Fibroblast of skin of back (primary cell): Measurements from ENCODE around the gene TUBB3.
"Not testable (repeated sequence)": the region's sequence is repeated elsewhere in the genome, so short reads cannot be mapped to it uniquely, and the experiment has no call there.

ENCODE experiments used
- DNase-seq: peaks from one replicate; pipeline ENCODE4 v3.0.0-alpha.2; 2013

Gene TUBB3

DNA sequence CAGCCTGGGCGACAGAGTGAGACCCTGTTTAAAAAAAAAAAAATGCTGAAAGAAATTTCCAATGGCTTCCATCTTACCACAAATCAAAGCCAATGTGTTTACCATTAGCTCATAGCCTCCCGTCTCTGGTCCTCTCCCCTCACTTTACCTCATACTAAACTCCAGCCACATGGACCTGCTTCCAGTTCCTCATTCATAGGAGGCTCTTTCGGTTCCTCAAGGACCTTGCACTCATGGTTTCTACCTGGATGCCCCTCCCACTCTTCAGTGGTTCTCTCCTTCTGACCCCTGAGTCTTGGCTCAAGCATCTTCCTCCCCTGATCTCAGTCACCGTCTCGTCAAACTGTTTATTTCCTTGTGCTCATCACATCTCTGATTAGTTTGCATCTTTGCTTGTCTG, 21.6 kb downstream of the TUBB3 start:
- DNase-seq, result no peak

DNA sequence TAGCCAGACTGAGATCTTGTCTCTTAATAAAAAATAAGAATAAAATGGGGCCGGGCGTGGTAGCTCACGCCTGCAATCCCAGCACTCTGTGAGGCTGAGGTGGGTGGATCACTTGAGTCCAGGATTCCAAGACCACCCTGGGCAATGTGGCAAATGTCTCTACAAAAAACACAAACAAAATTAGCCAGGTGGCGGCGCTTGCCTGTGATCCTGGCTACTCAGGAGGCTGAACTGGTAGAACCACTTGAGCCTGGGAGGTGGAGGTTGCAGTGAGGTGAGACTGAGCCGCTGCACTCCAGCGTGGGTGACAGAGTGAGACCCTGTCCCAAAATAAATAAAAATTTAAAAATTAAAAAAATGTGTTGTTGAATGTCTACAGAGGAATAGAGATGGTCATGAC, 22.5 kb downstream of the TUBB3 start:
- DNase-seq, result no peak

DNA sequence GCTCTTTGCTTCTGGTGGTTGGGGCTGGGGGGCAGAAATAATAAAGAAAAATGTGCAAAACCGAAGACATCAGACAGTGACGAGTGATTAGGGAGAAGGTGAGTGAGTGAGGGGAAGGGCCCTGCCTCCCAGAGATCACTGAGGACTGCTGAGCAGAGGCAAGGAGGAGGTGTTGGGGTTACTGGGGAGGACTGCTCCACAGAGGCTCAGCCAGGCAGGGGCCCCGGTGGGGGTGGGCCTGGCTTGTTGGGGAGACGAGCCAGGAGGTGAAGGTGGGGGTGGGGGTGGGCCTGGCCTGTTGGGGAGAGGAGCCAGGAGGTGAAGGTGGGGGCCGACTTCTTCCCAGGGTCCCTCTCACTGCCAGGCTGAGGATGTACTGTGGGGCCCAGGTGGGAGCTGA, 23.4 kb downstream of the TUBB3 start:
- DNase-seq, result no peak

DNA sequence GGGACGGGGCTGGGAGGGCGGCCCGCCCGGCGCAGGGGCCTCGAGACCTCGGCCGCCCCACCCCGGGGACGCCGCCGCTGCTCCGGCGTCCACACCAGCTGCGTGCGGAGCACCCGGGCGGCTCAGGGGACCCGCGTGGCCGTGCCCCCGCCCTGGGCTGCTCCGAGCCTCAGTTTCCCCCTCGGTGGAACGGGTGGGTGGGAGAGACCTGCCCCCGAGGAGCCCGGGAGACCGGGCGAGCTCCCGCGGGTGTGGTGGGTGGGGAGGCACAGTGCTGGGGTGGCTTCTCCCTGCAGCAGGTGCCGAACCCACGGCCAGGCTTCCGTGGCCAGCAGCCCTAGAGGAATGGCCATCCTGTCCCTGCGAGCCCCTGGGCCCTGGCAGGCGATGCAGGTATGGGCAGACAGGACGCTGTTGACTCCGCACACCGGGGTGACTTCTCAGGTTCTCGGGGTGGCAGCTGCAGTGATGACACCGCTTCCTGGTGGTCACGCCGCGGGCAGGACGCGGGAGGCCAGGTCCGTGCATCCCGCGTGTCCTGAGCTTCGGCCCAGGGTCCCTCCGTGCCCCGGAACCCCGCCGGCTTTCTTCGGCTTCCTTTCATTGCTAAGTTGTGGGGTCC, 26.1 kb downstream of the TUBB3 start:
- DNase-seq, result no peak

DNA sequence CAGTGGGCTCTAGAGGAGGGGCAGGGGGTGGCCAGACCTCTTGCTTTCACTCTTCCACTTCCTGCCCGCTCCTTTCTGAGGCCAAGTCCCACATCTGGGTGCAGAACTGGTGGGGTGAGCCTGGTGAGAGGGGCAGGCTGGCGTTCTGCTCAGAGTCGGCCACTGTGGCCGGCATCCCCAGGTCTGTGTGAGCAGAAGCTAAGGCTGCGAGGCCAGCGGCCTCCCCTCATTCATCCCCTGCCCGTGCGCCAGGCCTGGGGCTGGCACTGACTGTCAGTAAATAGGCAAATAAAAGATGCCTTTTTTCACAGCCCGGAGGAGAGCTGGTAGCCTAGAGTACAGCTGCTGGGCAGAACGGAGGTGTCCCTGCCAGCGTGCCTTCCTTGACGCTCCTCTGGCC, 26.6 kb downstream of the TUBB3 start:
- no peak for DNase-seq

DNA sequence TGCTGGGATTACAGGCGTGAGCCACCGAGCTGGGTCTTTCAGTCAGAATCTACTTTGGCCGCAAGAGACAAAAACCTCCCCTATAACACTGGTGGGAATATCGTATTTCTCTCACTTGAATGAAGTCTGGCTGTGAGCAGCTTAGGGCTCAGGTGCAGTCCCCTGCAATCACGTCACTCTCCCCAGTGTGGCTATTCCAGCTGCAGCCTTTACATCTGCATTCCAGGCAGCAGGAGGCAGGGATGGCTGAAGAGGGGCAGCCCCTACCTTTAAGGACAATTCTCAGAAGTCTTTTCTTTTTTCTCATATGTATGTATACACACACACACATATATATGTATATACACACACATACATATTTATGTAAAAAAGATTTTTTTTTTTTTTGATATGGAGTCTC, 28.4 kb downstream of the TUBB3 start:
- DNase-seq, result no peak

DNA sequence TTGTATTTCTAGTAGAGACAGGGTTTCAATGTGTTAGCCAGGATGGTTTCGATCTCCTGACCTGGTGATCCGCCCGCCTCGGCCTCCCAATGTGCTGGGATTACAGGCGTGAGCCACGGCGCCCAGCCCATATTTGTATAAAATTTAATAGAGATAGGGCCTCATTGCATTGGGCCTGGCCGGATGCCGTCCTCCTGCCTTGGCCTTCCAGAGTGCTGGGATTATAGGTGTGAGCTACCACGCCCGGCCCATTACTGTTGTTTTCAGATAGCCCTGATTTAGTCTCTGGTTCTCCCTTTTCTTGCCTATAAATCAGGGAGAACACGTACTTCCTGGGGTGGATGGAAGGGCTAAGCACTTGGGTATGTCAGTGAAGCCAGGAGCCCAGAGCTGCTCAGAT, 28.9 kb downstream of the TUBB3 start:
- DNase-seq, result no peak

DNA sequence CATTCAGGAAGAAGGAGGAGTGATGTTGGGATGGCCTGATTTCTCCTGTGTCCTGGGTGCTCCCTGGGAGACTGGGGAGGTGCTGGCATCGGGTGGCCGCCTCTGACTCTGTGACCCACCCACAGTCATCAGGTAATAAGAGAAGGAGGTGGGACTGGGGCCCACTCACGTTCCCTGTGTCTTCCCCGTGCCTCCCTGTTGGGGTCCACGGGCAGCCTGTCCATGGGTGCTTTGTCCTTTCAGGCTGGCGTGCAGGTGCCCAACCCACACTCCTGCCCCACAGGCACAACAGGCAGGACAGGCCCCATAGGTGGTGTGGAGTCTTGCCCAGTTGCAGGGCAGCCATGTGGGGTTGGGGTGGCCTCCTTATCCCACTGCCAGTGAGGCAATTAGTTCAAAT, 29.4 kb downstream of the TUBB3 start:
- no peak for DNase-seq

DNA sequence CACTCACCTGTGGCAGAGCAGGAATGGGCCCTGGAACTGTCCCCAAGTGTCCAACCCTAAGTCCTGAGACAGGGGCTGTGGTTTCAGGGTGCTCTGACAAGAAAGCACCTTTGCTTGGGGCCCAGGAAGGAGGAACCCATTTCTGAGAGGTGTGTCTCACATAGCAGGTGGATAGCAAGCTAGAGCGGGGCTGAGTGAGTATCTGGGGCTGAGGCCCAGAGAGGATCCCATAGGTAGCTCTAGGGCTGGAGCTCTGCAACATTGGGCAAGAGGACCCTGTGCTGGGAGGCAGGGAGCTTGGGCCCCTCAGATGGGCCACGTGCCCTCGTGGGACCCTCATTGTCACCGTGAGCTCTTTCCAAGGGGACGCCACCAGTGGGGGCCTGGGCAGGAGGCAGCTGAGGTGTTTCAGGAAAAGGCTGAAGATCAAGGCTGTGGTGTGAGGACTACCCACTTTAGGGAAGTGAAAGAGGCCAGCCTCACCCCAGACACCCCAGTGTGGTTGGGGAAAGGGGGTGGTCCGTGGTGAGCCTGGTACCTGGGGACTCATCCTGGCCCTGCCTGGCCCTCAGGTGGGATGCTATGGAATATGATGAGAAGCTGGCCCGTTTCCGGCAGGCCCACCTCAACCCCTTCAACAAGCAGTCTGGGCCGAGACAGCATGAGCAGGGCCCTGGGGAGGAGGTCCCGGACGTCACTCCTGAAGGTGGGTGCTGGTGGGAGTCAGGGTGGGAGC, 30.7 kb downstream of the TUBB3 start:
- DNase-seq, result no peak

DNA sequence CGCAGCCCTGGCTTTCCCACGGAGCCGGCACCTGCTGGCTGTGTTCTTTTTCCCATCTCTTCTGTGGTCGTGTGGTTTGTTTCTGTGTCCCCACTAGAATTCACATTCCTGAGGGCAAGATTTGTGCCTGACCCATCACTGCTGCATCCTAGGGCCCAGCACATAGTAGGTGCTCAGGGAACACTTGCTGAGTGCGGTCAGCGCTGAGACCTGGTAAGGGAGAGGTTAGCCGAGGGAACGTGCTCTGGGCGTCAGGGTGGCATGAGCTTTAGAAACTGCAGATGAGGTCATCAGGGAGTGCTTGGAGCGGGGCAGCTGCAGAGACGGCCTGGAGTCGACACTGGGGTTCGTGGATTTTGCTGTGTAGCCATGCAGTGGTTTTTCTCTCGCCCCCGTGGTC, 31.3 kb downstream of the TUBB3 start:
- no peak for DNase-seq

DNA sequence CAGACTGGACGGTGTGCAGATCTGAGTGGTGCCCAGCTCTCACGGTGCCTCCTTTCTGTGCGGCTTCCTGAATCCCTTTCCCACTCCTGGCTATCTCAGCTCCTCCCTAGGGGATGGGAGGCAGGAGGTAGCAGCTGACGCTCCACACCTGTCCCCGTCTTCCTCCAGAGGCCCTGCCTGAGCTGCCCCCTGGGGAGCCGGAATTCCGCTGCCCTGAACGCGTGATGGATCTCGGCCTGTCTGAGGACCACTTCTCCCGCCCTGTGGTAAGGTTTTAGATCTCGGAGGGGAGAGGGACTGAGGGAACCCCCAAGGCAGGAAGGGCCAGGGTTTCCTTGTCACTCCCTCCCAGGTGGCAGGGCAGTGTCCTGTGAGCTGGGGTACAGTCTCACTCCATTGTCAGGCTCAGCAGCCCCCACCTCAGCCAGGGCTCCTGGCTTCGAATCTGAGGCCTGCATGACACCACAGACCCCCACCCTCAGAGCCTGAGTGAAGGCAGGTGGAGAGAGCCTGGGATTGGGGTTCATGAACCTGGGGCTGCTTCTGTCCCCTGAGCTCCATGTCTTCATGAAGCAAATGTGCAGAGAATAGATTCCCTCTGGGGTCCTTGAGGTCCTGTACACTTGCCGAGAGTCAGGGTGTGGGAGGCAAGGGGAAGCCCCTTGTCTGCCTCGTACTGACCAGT, 32.0 kb downstream of the TUBB3 start:
- DNase-seq, result no peak

DNA sequence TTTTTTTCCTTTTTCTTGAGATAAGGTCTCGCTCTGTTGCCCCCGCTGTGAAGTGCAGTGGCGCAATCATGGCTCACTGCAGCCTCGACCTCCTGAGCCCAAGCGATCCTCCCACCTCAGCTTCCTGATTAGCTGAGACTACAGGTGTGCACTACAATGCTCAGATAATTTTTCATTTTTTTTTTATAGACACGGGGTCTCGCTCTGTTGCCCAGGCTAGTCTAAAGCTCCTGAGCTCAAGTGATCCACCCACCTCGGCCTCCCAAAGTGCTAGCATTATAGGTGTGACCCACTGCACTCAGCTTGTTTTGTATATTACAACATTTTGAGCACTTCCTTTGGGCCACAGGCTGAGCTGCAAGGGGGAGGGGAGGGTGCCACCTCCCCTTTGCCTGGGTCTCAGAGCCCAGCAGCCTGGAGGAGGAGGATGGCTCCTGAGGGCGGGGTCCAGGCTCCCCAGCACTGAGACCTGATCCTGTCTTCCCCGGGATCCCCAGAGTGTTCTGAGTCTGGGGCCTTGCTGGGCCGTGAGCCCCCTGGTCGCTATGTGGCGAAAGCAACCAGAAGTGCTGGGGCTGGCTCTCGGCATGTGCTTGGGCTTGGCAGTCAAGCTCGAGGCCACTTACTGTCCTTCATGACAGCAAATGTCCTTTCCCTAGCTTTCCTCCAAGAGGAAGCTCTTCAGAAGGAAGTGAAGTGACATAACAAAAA, 33.5 kb downstream of the TUBB3 start:
- DNase-seq, result no peak

DNA sequence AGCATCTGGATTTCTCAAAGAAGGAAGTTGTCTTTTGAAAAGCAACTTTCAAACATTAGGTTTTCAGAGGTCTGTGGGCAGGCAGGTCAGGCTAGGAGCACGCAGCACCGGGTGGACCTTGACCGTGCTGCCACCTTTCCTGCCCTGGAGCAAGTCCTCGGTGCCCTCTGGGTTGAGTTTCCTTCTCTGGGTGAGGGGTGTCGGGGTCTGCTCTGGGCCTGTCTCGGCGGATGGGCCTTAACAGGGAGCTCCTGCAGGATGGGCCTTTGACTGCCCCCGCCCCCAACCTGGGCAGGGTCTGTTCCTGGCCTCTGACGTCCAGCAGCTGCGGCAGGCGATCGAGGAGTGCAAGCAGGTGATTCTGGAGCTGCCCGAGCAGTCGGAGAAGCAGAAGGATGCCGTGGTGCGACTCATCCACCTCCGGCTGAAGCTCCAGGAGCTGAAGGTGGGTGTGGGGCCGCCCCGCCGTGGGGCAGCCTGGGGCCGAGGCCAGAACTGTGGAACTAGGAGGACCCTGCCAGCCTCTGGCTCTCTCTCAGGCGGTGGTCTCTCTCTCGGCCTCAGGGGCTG, 34.2 kb downstream of the TUBB3 start:
- DNase-seq, result no peak

DNA sequence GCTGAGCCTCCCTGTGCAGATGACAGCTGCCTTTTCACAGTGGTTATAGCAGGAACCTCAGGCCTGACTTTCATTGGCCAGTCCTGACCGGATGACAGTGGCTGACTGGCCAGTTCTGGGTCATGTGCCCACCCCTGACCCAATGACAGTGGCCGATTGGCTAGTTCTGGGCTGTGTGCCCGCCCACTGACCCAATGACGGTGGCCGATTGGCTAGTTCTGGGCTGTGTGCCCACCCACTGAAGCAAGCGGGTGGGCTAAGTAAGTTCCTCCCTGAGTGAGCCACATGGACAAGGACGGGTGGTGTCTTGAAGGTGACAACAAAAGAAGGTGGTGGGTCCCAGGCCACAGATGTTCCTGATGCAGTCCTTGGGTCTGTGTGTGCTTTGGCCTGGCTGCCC, 34.9 kb downstream of the TUBB3 start:
- DNase-seq, result peak; percentile 42

DNA sequence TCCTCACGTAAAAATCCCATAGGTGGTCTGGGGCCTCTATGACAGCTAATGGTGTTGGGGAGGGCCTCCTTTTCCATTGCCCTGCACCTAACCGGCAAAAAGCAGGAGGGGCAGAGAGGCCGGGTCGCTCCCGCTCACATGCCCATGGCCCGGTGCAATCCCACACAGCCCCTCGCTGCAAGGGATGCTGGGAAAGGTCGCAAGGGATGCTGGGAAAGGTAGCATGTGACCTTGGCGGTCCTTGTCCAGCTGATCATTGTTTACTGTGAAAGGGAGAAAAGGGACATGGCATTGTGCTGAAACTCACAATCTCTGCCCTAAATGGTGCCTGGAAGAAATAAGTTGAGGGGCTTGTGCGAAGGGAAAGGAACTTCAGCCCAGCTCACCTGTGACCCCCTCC, 35.5 kb downstream of the TUBB3 start:
- DNase-seq, result no peak

DNA sequence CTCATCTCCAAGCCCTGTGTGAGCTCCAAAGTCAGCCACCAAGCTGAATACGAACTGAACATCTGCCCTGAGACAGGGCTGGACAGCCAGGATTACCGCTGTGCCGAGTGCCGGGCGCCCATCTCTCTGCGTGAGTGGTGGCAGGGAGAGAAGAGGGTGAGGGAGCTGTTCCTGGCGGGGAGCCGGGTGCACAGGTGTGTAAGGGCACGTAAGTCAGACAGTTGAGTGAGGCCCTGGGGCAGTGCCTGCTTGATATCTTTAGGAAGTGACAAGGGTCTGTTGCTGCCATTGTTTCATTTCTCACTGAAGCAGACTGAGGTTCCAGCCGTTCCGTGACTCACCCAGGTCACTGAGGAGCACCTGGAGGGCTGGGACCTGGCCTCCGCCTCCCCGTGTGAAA, 37.8 kb downstream of the TUBB3 start:
- no peak for DNase-seq

DNA sequence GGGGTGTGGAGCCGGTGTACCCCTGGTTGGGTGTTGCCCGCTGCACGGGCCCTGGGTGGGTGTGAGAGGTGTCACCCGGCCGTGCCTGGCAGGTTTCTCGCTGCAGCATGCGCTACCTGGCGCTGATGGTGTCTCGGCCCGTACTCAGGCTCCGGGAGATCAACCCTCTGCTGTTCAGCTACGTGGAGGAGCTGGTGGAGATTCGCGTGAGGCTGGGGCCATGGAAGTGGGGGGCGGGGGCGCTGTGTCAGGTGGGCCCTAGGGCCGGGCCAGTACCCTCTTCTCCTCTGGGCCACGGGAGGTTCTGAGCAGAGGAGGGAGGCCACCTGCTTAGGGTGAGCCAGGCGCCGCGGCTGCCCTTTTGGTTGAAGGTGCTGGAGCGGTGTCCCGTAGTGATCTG, 38.8 kb downstream of the TUBB3 start:
- no peak for DNase-seq

DNA sequence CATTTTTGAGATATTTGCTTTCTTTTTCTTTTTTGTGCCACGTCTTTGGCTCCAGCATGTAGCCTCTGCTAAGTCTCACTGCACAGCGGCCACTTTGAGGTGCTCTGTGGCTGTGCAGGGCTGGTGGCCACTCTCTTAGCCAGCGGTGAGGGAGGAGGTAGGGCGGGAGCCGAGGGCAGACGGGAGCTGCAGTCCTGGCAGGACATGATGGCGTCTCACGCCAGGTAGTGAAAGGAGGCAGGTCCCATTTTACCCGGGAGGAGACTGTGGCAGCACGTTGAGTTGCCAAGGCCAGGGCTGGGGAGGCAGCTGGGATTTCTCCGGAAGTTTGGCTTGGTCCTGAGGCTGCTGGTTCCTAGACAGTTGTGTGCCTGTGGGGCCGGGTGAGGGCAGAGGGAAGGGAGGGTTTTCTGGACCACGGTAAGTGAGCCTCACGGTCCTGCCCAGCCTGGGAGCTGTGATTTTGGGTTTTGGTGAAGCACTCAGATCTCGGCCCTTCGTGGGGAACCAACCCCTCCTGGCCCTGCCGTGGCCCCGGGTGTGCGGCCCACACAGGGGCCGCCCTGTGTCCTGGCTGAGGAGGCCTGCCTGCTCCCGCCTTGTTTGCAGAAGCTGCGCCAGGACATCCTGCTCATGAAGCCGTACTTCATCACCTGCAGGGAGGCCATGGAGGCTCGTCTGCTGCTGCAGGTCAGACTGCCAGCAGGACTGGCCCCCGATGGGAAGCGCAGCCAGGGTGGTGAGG, 39.8 kb downstream of the TUBB3 start:
- DNase-seq, result no peak

DNA sequence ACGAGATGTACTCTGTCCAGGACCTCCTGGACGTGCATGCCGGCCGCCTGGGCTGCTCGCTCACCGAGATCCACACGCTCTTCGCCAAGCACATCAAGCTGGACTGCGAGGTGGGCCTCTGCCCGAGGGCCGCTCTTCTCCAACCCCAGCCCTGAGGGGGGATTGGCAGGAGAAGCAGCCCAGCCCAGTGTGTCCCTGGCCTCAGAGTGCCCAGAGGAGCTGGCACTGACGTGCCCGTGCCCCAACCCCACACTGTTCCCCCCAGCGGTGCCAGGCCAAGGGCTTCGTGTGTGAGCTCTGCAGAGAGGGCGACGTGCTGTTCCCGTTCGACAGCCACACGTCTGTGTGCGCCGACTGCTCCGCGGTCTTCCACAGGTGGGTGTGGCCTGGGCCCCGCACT, 41.1 kb downstream of the TUBB3 start:
- DNase-seq, result no peak

DNA sequence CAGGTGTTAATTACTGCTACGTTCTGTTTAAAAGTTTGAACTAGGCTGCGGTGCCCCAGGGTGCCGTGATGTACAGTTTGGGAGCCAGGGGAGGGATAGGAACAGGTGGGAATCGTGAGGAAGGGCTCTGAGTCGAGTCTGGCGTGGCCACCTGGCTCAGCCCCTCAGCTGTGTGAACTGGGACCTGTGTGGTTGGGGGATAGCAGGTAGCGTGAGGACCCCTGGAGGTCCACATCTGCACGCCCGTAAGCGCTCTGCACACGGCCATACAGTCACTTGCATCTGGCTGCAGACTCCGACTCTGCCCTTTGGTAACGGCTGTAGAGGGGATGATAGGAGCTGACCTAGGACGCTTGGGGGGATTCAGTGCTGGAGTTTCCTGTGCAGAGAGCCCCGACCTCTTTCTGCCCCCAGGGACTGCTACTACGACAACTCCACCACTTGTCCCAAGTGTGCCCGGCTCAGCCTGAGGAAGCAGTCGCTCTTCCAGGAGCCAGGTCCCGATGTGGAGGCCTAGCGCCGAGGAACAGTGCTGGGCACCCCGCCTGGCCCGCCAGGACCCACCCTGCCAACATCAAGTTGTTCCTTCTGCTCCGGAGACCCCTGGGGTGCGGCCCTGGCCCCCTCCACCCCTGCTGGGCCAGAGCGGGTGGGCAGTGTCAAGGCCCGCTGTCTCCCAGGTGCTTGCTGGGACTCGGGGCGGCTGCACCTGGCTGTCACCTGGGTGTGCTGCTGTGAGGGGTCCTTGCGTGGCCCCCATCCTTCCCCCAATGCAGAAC, 42.5 kb downstream of the TUBB3 start:
- DNase-seq, result no peak

DNA sequence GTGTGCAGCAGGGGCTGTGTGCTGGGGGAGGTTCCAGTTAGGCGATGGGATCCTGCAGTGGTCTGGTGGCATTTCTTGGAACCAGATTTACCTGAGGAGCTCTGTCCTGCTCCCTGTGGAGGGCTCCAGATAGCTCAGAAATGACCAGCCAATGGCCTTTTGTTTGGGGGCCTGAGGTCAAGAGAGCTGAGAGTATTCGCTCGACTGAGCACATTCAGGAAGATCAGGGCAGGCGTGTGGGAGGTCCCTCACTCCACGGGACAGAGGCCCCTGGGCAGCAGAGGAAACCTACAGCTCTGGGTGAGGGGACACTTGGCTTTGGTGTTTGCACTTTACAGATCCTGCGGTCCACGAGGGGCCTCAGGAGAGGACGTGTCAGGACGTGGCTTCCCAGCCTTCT, 43.6 kb downstream of the TUBB3 start:
- DNase-seq, result no peak

DNA sequence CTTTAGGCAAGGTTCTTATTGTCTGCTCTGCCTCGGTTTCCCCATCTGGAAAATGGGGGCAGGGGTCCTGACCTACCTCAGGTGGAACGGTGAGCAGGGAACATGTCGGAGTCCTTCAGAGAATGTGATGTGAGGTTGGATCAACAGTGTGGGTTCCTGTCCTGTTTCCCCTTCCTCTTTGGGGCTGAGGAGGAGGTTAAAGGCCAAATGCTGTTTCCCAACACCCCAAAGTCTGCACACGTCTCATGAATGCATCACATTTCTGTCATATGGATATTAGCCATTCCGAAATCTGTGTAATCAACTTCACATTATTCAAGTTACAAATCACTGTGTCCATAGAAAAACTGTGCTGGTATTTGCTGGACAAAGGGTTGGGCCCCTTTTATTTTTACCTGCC, 44.3 kb downstream of the TUBB3 start:
- not testable (repeated sequence) for DNase-seq
